IMR-90 (cell line): ENCODE results near the gene FNDC3B. TPM values are rescaled to one million over a fixed set of nuclear protein-coding genes. Genes with fewer than 3 reads are reported as not detected.
A peak's percentile ranks its signal among the peaks of the same experiment; 100 is the strongest.

Experiments used
- ATAC-seq: fragments of 200-7000 bp; cut with Tn5 transposase; 2 replicates; pipeline ENCODE4 v1.9.1; 2020; ENCODE audit warnings: low read depth, mild to moderate bottlenecking, moderate library complexity
- BruUV-seq: library from RNA; stranded (reverse); fragments of 400-500 nt; replicated peaks from 2 replicates; lab custom pipeline; 2021; lab: Mats Ljungman, UMichigan
- CTCF ChIA-PET: fragments of 300-600 bp; formaldehyde crosslinking; extraction: SDS; loops from one replicate; lab custom pipeline; 2021; ENCODE audit warnings: antibody characterized with exemption; lab: Yijun Ruan, JAX
- POLR2A ChIA-PET: fragments of 300-600 bp; sonication (Branson Sonifier 250); formaldehyde crosslinking; loops from one replicate; lab custom pipeline; 2022; ENCODE audit warnings: antibody characterized with exemption; ENCODE audit not compliant: unreplicated experiment; lab: Charles Lee
- DNase-seq: peaks from one replicate; pipeline ENCODE4 v3.0.0; 2013
- H2AFZ ChIP-seq: replicated peaks from 2 replicates; pipeline ENCODE3; 2013; ENCODE audit warnings: low read length, mild to moderate bottlenecking; ENCODE audit not compliant: poor library complexity
- H2AK5ac ChIP-seq: 2 replicates; pipeline ENCODE4 v1.6.1; 2013; ENCODE audit warnings: low read depth, low read length, inconsistent platforms
- H2AK9ac ChIP-seq: replicated peaks from 2 replicates; pipeline ENCODE3; 2013; ENCODE audit warnings: mild to moderate bottlenecking, low read depth, low read length, moderate library complexity; ENCODE audit not compliant: poor library complexity
- H2BK120ac ChIP-seq: 2 replicates; pipeline ENCODE4 v1.6.1; 2013; ENCODE audit warnings: low read depth, low read length, inconsistent platforms
- H2BK15ac ChIP-seq: 3 replicates; pipeline ENCODE4 v1.6.1; 2013; ENCODE audit warnings: low read depth, low read length, inconsistent platforms
- H2BK20ac ChIP-seq: 2 replicates; pipeline ENCODE4 v1.6.1; 2013; ENCODE audit warnings: low read depth, mild to moderate bottlenecking, inconsistent platforms, low read length, moderate library complexity
- H2BK5ac ChIP-seq: 2 replicates; pipeline ENCODE4 v1.6.1; 2013; ENCODE audit warnings: mild to moderate bottlenecking, low read depth, low read length, inconsistent platforms; ENCODE audit not compliant: poor library complexity, severe bottlenecking
- H3K14ac ChIP-seq: replicated peaks from 2 replicates; pipeline ENCODE4 v1.6.1; 2013; ENCODE audit warnings: low read depth, low read length, inconsistent platforms
- H3K18ac ChIP-seq: 2 replicates; pipeline ENCODE4 v1.6.1; 2013; ENCODE audit warnings: low read depth, low read length, control low read depth
- H3K23ac ChIP-seq: 2 replicates; pipeline ENCODE4 v1.6.1; 2013; ENCODE audit warnings: low read depth, low read length, inconsistent platforms
- H3K27ac ChIP-seq: 2 replicates; pipeline ENCODE4 v1.5.1; 2013; ENCODE audit warnings: mild to moderate bottlenecking, control low read depth, low read length; ENCODE audit not compliant: insufficient read depth
- H3K27me3 ChIP-seq: 2 replicates; pipeline ENCODE4 v1.6.1; 2013; ENCODE audit warnings: low read length; ENCODE audit not compliant: control insufficient read depth, insufficient read depth
- H3K36me3 ChIP-seq: 2 replicates; pipeline ENCODE4 v1.6.1; 2013; ENCODE audit warnings: low read length, mixed read lengths; ENCODE audit not compliant: control insufficient read depth, insufficient read depth
- H3K4ac ChIP-seq: 2 replicates; pipeline ENCODE4 v1.6.1; 2013; ENCODE audit warnings: low read depth, low read length, inconsistent platforms
- H3K4me1 ChIP-seq: 2 replicates; pipeline ENCODE4 v1.6.1; 2013; ENCODE audit warnings: low read length, mixed read lengths; ENCODE audit not compliant: control insufficient read depth, insufficient read depth
- H3K4me2 ChIP-seq: 2 replicates; pipeline ENCODE4 v1.6.1; 2013; ENCODE audit warnings: low read depth, mild to moderate bottlenecking, control low read depth, low read length, moderate library complexity
- H3K4me3 ChIP-seq: 2 replicates; pipeline ENCODE4 v1.5.1; 2013; ENCODE audit warnings: low read depth, mild to moderate bottlenecking, control low read depth, low read length, moderate library complexity; ENCODE audit not compliant: insufficient read depth
- H3K56ac ChIP-seq: 2 replicates; pipeline ENCODE4 v1.6.1; 2013; ENCODE audit warnings: low read length, inconsistent platforms; ENCODE audit not compliant: insufficient read depth; ENCODE audit errors: extremely low read depth
- H3K79me1 ChIP-seq, 2 experiments: 2 replicates each; pipeline ENCODE4 v1.6.1; 2013; ENCODE audit warnings: low read length in 2 of 2, inconsistent platforms in 1 of 2, low read depth in 1 of 2
- H3K9ac ChIP-seq: 2 replicates; pipeline ENCODE4 v1.6.1; 2013; ENCODE audit warnings: low read depth, low read length, control low read depth
- H3K9me1 ChIP-seq: 2 replicates; pipeline ENCODE4 v1.6.1; 2013; ENCODE audit warnings: low read length, inconsistent platforms; ENCODE audit not compliant: insufficient read depth
- H3K9me3 ChIP-seq: 2 replicates; pipeline ENCODE4 v1.6.1; 2013; ENCODE audit warnings: low read length; ENCODE audit not compliant: control insufficient read depth, insufficient read depth
- H4K20me1 ChIP-seq: 2 replicates; pipeline ENCODE4 v1.6.1; 2013; ENCODE audit warnings: low read length, inconsistent platforms; ENCODE audit not compliant: insufficient read depth
- H4K5ac ChIP-seq: 2 replicates; pipeline ENCODE4 v1.6.1; 2013; ENCODE audit warnings: mild to moderate bottlenecking, low read depth, low read length, control low read depth
- H4K8ac ChIP-seq, 2 experiments: 2 replicates each; pipeline ENCODE4 v1.6.1; 2013; ENCODE audit warnings: low read depth in 2 of 2, low read length in 2 of 2, control low read depth in 1 of 2, inconsistent platforms in 1 of 2
- H4K91ac ChIP-seq: 2 replicates; pipeline ENCODE4 v1.6.1; 2013; ENCODE audit warnings: low read depth, low read length, inconsistent platforms; ENCODE audit not compliant: insufficient read depth
- BHLHE40 ChIP-seq: fragments of 150-350 bp; IDR thresholded peaks from 2 replicates; pipeline ENCODE4 v1.6.1; 2016; ENCODE audit warnings: mild to moderate bottlenecking, low read depth, low read length
- CEBPB ChIP-seq: IDR thresholded peaks from 2 replicates; pipeline ENCODE4 v1.6.1; 2012; ENCODE audit warnings: low read depth, low read length, improper control_type of control experiment
- CHD1 ChIP-seq: IDR thresholded peaks from 2 replicates; pipeline ENCODE4 v1.6.1; 2012; ENCODE audit warnings: low read depth, low read length, improper control_type of control experiment
- ELK1 ChIP-seq: fragments of 150-350 bp; IDR thresholded peaks from 2 replicates; pipeline ENCODE4 v1.6.1; 2016; ENCODE audit warnings: low read depth, mild to moderate bottlenecking, low read length, moderate library complexity, borderline replicate concordance
- MAFK ChIP-seq: IDR thresholded peaks from 2 replicates; pipeline ENCODE4 v1.6.1; 2012; ENCODE audit warnings: low read depth, low read length, improper control_type of control experiment
- MAZ ChIP-seq: IDR thresholded peaks from 2 replicates; pipeline ENCODE4 v1.6.1; 2012; ENCODE audit warnings: low read depth, mild to moderate bottlenecking, low read length, improper control_type of control experiment, moderate library complexity, borderline replicate concordance
- MXI1 ChIP-seq: IDR thresholded peaks from 2 replicates; pipeline ENCODE4 v1.6.1; 2012; ENCODE audit warnings: low read depth, mild to moderate bottlenecking, low read length, moderate library complexity, borderline replicate concordance
- NFE2L2 ChIP-seq: fragments of 150-350 bp; IDR thresholded peaks from 2 replicates; pipeline ENCODE4 v1.6.1; 2016; ENCODE audit warnings: low read depth, mild to moderate bottlenecking, low read length
- POLR2A ChIP-seq: IDR thresholded peaks from 2 replicates; pipeline ENCODE4 v1.6.1; 2012; ENCODE audit warnings: mild to moderate bottlenecking, low read depth, low read length
- RAD21 ChIP-seq: IDR thresholded peaks from 2 replicates; pipeline ENCODE4 v1.6.1; 2012; ENCODE audit warnings: low read length, improper control_type of control experiment
- RCOR1 ChIP-seq: IDR thresholded peaks from 2 replicates; pipeline ENCODE4 v1.6.1; 2012; ENCODE audit warnings: mild to moderate bottlenecking, low read length, improper control_type of control experiment; ENCODE audit not compliant: insufficient replicate concordance
- RFX5 ChIP-seq: IDR thresholded peaks from 2 replicates; pipeline ENCODE4 v1.8.0; 2012; ENCODE audit warnings: low read depth, mild to moderate bottlenecking, low read length, moderate library complexity
- SMC3 ChIP-seq: fragments of 150-350 bp; IDR thresholded peaks from 2 replicates; pipeline ENCODE4 v1.6.1; 2016; ENCODE audit warnings: low read depth, mild to moderate bottlenecking, antibody characterized with exemption, low read length, moderate library complexity
- WGBS, 2 experiments: methylation state at CpG; one replicate each; pipeline versions ENCODE4 v1.1.5 to v1.1.7; 2013; ENCODE audit warnings: missing lambda C conversion rate in 2 of 2; ENCODE audit not compliant: insufficient read length in 1 of 2; ENCODE audit errors: extremely low coverage in 2 of 2; 5-methylcytosine and 5-hydroxymethylcytosine counted together
- dilution Hi-C: fragments of 300-500 bp; cut with HindIII; formaldehyde crosslinking; loops from one replicate; pipeline ENCODE4 v1.14.3; 2018; ENCODE audit warnings: low sequenced_read_pairs; ENCODE audit not compliant: unreplicated experiment
- in situ Hi-C: fragments of 300-500 bp; cut with MboI; formaldehyde crosslinking; loops from 3 replicates; pipeline ENCODE4 v1.14.3; 2019; ENCODE audit warnings: low sequenced_read_pairs, inconsistent platforms, mixed read lengths
- intact Hi-C: fragments of 100-400 bp; cut with micrococcal nuclease; formaldehyde crosslinking; loops from 2 replicates; pipeline ENCODE4 v1.10.0; 2022
- polyA plus RNA-seq, 3 experiments: library from polyadenylated mRNA; depleted of rRNA; stranded (reverse); fragments of >200 nt; gene quantifications; 2 replicates each; pipeline ENCODE4 v1.2.3, GENCODE V29; 2012; ENCODE audit warnings: low replicate concordance in 1 of 3
- total RNA-seq: library from RNA; depleted of rRNA; stranded (reverse); fragments of >200 nt; gene quantifications from 2 replicates; pipeline ENCODE4 v1.2.3, GENCODE V29; 2012
- TF ChIP-seq, protein P1 (sequence below): fragments of 150-350 bp; IDR thresholded peaks from 2 replicates; pipeline ENCODE4 v1.6.1; 2017; ENCODE audit warnings: mild to moderate bottlenecking, antibody characterized with exemption, low read length, low read depth
- TF ChIP-seq, protein P2 (sequence below): conservative IDR thresholded peaks from 2 replicates; pipeline ENCODE4 v1.5.1; 2012; ENCODE audit warnings: mild to moderate bottlenecking, low read depth, low read length, improper control_type of control experiment

Gene FNDC3B
- total and polyA plus RNA-seq, 2 of the 4 experiments (the other 2 are of a cell fraction), result 23.9 to 150 TPM

DNA sequence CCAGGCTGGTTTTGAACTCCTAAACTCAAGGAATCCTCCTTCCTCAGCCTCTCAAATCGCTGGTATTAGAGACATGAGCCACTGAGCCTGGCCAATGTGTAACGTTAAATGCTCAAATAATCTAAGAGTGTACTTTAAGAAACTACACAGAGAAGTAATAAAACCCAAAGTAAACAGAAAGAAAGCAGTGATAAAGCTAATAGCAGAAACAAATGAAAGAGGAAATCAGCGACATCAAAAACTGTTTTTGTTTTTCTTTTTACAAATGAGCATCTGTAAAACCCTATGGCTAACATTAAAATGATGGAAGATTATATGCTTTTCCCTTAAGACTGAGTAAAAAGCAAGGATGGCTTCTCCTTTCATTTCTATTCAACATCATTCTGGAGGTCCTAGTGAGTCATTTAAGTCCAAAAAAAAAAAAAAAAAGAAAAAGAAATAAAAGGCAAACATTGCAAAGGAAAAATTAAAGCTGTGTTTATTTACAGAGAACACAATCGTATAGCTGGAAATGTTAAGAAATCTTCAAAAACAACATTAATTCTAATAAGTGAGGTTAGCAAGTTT, 36.8 kb upstream of the FNDC3B start:
- no peak overlapping the region for H2AFZ ChIP-seq
- no peak overlapping the region for H3K4me2 ChIP-seq
- no peak overlapping the region for H3K9ac ChIP-seq
- in situ Hi-C loops (no loop called here), dilution Hi-C loops (no loop called here), intact Hi-C loops (no loop called here)
- H2BK15ac ChIP-seq, result 0 out of 3 replicates have a peak overlapping the region, but pooled peaks have one; percentile 44
- BruUV-seq, result no TSS peak
- H3K56ac ChIP-seq, result no peak overlapping the region
- peak overlapping the region; percentile 70 for H2AK5ac ChIP-seq
- ChIA-PET POLR2A (interaction anchor here (0.6 kb wide), 1 partner anchor 37 kb away, joined by 11 read pairs; the partner anchor contains the start of gene FNDC3B), CTCF (interaction anchor here (0.6 kb wide), 1 partner anchor 138 kb away, joined by 3 read pairs; no protein-coding TSS in a partner anchor)
- no peak overlapping the region for H3K23ac ChIP-seq
- H4K91ac ChIP-seq, result no peak overlapping the region
- H3K9me1 ChIP-seq, result no peaks in the 10 kb centered on the region
- DNase-seq, result peak; percentile 32
- H3K4me3 ChIP-seq, result no peak overlapping the region
- H4K20me1 ChIP-seq, result no peaks in the 10 kb centered on the region
- 0 out of 2 replicates have a peak, but pooled peaks cover 2% of the 10 kb centered on the region for H3K4me1 ChIP-seq
- no peak overlapping the region for H4K5ac ChIP-seq
- peak; percentile 48 for ATAC-seq
- H3K79me1 ChIP-seq, result no peaks in the 10 kb centered on the region
- whole genome bisulfite sequencing, 2 experiments, result no CpG with 5 or more reads among the region's 4 CpGs
- H3K9me3 ChIP-seq, result no peaks in the 10 kb centered on the region
- 0 out of 2 replicates have a peak overlapping the region, but pooled peaks have one; percentile 20 for H2BK20ac ChIP-seq
- H3K36me3 ChIP-seq, result no peaks in the 10 kb centered on the region
- H3K27ac ChIP-seq, result peak overlapping the region; percentile 37; the same call in 1 of the 2 replicates
- H2BK120ac ChIP-seq, result no peak overlapping the region
- no peak overlapping the region; the same call in 1 of the 2 replicates for H3K18ac ChIP-seq
- H3K14ac ChIP-seq, result no peak overlapping the region
- H2AK9ac ChIP-seq, result no peak overlapping the region
- no peak overlapping the region for H2BK5ac ChIP-seq
- no peak overlapping the region; the same call in 1 of the 2 replicates for H3K4ac ChIP-seq
- H3K27me3 ChIP-seq, result no peaks in the 10 kb centered on the region
- H4K8ac ChIP-seq, result peak overlapping the region in 1 of 2 experiments; percentile 77; a peak in 2 of 4 replicates
- TF ChIP-seq RCOR1 (no peak), RFX5 (no peak), MAZ (no peak), MXI1 (no peak), CEBPB (no peak), POLR2A (no peak), ELK1 (no peak), MAFK (no peak), NFE2L2 (no peak), CHD1 (no peak), SMC3 (no peak), BHLHE40 (no peak), RAD21 (no peak)
- TF ChIP-seq, protein P1, sequence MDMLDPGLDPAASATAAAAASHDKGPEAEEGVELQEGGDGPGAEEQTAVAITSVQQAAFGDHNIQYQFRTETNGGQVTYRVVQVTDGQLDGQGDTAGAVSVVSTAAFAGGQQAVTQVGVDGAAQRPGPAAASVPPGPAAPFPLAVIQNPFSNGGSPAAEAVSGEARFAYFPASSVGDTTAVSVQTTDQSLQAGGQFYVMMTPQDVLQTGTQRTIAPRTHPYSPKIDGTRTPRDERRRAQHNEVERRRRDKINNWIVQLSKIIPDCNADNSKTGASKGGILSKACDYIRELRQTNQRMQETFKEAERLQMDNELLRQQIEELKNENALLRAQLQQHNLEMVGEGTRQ, result no peak
- TF ChIP-seq, protein P2, sequence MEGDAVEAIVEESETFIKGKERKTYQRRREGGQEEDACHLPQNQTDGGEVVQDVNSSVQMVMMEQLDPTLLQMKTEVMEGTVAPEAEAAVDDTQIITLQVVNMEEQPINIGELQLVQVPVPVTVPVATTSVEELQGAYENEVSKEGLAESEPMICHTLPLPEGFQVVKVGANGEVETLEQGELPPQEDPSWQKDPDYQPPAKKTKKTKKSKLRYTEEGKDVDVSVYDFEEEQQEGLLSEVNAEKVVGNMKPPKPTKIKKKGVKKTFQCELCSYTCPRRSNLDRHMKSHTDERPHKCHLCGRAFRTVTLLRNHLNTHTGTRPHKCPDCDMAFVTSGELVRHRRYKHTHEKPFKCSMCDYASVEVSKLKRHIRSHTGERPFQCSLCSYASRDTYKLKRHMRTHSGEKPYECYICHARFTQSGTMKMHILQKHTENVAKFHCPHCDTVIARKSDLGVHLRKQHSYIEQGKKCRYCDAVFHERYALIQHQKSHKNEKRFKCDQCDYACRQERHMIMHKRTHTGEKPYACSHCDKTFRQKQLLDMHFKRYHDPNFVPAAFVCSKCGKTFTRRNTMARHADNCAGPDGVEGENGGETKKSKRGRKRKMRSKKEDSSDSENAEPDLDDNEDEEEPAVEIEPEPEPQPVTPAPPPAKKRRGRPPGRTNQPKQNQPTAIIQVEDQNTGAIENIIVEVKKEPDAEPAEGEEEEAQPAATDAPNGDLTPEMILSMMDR, result no peak
